Upper lobe of right lung (tissue), 1 donor: Measurements from ENCODE around the gene DPPA4. TPM values are rescaled to one million over a fixed set of nuclear protein-coding genes. Genes with fewer than 3 reads are reported as not detected.
"Not testable (repeated sequence)": the region's sequence is repeated elsewhere in the genome, so short reads cannot be mapped to it uniquely, and the experiment has no call there.

ENCODE experiments used
- ATAC-seq: fragments of 200-7000 bp; cut with Tn5 transposase; one replicate; pipeline ENCODE4 v1.9.1; 2020; ENCODE audit warnings: mild to moderate bottlenecking, moderate library complexity
- DNase-seq: peaks from one replicate; pipeline ENCODE4 v3.0.0-alpha.2; 2020
- H3K27ac ChIP-seq: fragments of 200-600 bp; one replicate; pipeline ENCODE4 v1.8.0; 2022
- H3K27me3 ChIP-seq: fragments of 200-600 bp; one replicate; pipeline ENCODE4 v1.8.0; 2022; ENCODE audit warnings: mild to moderate bottlenecking
- H3K36me3 ChIP-seq: fragments of 200-600 bp; one replicate; pipeline ENCODE4 v1.8.0; 2022
- H3K4me1 ChIP-seq: fragments of 200-600 bp; one replicate; pipeline ENCODE4 v1.8.0; 2022
- H3K4me3 ChIP-seq: fragments of 200-600 bp; one replicate; pipeline ENCODE4 v1.8.0; 2022; ENCODE audit warnings: mild to moderate bottlenecking
- H3K9me3 ChIP-seq: fragments of 200-600 bp; one replicate; pipeline ENCODE4 v1.8.0; 2022
- intact Hi-C: fragments of 100-400 bp; cut with DNase I; formaldehyde crosslinking; loops from one replicate; pipeline ENCODE4 v1.11.0; 2022
- long read RNA-seq: library from polyadenylated mRNA; unstranded; transcript quantifications from one replicate; pipeline ENCODE4 v2.0.0, GENCODE V29; 2021
- total RNA-seq: library from RNA; stranded (reverse); fragmentation: NEBNext Ultra II Directional; extraction: Animal tissue kit (Norgen Biotek cat#: 25700); gene quantifications from one replicate; pipeline ENCODE4 v1.2.1, GENCODE V29; 2021
- TF ChIP-seq, protein P1 (sequence below): fragments of 200-600 bp; IDR thresholded peaks from one replicate; pipeline ENCODE4 v1.8.0; 2022; ENCODE audit warnings: antibody characterized with exemption
- donor health status: DM: no; HTN: yes; CAD: no; lungs with severe emphysema.

The DPPA4 gene, protein sequence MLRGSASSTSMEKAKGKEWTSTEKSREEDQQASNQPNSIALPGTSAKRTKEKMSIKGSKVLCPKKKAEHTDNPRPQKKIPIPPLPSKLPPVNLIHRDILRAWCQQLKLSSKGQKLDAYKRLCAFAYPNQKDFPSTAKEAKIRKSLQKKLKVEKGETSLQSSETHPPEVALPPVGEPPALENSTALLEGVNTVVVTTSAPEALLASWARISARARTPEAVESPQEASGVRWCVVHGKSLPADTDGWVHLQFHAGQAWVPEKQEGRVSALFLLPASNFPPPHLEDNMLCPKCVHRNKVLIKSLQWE
- not detected for total RNA-seq
- long read RNA-seq = 0 reads

DNA sequence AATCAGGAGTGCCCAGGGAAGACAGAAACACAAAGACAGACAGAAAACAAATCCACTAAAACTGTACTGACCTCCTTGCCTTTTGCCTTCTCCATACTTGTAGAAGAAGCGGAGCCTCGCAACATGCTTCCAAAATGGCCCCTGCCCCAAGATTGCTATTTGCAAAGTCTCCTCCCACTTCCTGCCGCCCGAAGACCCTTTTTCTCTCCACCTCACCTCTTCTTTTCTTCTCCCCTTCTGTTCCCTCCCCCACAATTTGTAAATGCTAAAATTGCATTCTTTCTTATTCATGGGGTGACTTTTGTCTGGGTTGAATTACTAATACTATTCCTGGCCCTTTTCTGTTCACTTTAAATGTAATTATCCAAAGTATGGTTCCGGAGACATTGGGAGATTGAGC, at the start of gene DPPA4:
Gene DPPA4 (minus strand): TSS at position 154 of the 400 bp plus-strand sequence. CDS start 29 bp downstream, at position 125.
- Histone ChIP-seq H3K4me1 (no peaks in the 10 kb centered on the region), H3K27me3 (peaks cover 18% of the 10 kb centered on the region), H3K27ac (no peak within 1 kb of the TSS), H3K36me3 (no peaks in the 10 kb centered on the region), H3K4me3 (peak within 1 kb of the TSS; percentile 38), H3K9me3 (no peaks in the 10 kb centered on the region)
- no peak for DNase-seq
- intact Hi-C loops = no loop called here
- TF ChIP-seq, protein P1, sequence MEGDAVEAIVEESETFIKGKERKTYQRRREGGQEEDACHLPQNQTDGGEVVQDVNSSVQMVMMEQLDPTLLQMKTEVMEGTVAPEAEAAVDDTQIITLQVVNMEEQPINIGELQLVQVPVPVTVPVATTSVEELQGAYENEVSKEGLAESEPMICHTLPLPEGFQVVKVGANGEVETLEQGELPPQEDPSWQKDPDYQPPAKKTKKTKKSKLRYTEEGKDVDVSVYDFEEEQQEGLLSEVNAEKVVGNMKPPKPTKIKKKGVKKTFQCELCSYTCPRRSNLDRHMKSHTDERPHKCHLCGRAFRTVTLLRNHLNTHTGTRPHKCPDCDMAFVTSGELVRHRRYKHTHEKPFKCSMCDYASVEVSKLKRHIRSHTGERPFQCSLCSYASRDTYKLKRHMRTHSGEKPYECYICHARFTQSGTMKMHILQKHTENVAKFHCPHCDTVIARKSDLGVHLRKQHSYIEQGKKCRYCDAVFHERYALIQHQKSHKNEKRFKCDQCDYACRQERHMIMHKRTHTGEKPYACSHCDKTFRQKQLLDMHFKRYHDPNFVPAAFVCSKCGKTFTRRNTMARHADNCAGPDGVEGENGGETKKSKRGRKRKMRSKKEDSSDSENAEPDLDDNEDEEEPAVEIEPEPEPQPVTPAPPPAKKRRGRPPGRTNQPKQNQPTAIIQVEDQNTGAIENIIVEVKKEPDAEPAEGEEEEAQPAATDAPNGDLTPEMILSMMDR = no peak
- no peak for ATAC-seq

DNA sequence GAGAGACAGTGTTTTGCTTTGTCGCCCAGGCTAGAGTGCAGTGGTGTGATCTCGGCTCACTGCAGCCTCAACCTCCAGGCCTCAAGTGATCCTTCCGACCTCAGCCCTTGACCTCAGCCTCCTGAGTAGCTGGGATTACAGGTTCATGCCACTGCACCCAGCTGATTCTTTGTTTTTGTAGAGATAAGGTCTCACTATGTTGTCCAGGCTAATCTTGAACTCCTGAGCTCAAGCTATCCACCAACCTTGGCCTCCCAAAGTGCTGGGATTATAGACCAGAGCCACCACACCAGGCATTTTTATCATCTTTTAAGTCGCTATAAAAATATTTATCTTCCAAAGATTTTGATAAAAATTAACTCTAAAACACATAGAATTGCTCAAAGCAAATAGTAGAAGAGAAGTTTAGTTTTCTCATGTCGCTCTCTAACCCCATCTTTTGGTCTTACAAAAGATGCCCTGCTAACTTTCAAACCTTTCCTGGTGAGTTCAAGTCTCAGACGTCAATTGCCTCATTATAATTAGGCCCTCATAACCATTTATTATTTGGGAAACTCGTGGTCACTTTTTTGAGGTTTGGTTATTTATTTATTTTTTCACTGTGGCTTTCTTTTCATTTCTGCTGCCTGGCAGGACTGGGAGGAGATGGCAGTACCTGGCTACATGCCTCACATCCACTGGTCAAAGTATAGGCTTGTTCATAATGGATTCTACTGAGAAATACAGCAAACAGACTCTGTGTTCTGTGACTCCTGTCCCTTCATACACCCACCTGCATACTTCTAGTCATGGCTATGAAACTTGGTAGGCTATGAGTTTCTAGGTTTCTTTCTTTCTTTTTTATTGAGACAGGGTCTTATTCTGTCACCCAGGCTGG, 48.3 kb upstream of the DPPA4 start:
- no peak overlapping the region for H3K27ac ChIP-seq

DNA sequence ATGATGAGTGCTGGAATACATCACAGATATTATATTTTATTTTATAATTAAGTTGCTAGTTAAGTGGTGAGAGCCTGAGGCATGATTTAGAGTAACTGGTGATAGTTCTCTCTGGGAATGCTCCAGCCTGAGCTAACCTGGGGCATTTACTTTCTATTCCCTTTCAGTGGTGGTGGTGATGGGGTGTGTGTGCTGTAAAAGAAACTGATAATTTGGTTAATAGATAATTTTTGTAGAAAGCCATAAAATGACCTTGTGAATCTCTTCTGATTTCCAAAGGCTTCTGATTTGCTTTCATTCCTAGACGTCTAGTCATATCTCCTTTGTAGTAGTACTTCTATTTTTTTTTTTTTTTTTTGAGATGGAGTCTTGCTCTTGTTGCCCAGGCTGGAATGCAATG, 46.8 kb upstream of the DPPA4 start:
- no peaks in the 10 kb centered on the region for H3K9me3 ChIP-seq
- TF ChIP-seq, protein P1 = no peak
- ATAC-seq (no peak), DNase-seq (no peak)
- H3K4me1 ChIP-seq = no peaks in the 10 kb centered on the region
- H3K27ac ChIP-seq = no peak overlapping the region
- intact Hi-C loops = no loop called here
- no peaks in the 10 kb centered on the region for H3K36me3 ChIP-seq
- H3K4me3 ChIP-seq = no peak overlapping the region
- no peaks in the 10 kb centered on the region for H3K27me3 ChIP-seq

More for the DNA sequence above, 48.3 kb upstream of the DPPA4 start:
- no peaks in the 10 kb centered on the region for H3K9me3 ChIP-seq
- intact Hi-C loops = no loop called here
- H3K4me1 ChIP-seq = no peaks in the 10 kb centered on the region
- no peak overlapping the region for H3K4me3 ChIP-seq
- ATAC-seq (no peak), DNase-seq (no peak)
- H3K36me3 ChIP-seq = no peaks in the 10 kb centered on the region
- TF ChIP-seq, protein P1 = no peak
- H3K27me3 ChIP-seq = no peaks in the 10 kb centered on the region

DNA sequence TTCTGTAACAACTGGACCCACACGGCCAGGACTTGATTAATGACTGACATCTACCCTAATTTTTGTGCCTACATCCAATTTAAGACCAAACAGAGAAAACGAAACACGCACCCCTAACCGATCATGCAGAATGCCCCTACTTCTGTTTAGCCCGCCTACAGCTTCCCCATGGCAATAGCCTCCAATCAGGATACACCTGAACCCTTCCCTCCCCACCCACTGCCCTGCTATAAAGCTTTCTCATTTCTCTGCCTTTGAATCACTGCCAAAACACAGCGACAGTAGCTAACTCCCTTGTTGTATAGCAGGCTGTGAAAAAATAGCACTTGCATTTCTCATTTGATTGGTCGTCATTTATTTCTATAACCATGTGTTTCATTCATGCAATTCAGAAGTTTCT, 45.2 kb upstream of the DPPA4 start:
- DNase-seq = no peak
- Histone ChIP-seq H3K36me3 (no peaks in the 10 kb centered on the region), H3K4me1 (no peaks in the 10 kb centered on the region), H3K27me3 (no peaks in the 10 kb centered on the region), H3K27ac (no peak overlapping the region), H3K9me3 (no peaks in the 10 kb centered on the region), H3K4me3 (no peak overlapping the region)
- intact Hi-C loops = no loop called here
- TF ChIP-seq, protein P1 = no peak
- no peak for ATAC-seq

DNA sequence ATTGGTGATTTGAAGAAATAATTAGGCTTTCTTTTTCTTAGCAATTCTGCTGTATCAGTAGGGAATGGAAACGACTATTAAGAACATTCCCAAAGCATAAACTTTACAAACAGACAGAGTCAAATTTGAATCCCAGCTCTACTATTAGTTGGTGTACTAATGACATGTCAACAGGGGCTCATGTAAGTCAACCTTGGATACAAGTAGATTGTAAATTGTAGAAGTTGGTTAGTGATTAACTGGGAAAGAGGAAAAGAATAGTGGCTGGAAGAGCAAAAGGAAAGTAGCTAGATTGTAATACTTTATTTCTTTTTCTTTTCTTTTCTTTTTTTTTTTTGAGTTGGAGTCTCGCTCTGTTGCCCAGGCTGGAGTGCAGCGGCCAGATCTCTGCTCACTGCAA, 38.6 kb upstream of the DPPA4 start:
- H3K9me3 ChIP-seq = no peaks in the 10 kb centered on the region
- DNase-seq = no peak
- H3K36me3 ChIP-seq = no peaks in the 10 kb centered on the region
- TF ChIP-seq, protein P1 = no peak
- intact Hi-C loops = no loop called here
- no peak overlapping the region for H3K27ac ChIP-seq
- no peaks in the 10 kb centered on the region for H3K27me3 ChIP-seq
- no peak for ATAC-seq
- H3K4me1 ChIP-seq = no peaks in the 10 kb centered on the region
- no peak overlapping the region for H3K4me3 ChIP-seq

DNA sequence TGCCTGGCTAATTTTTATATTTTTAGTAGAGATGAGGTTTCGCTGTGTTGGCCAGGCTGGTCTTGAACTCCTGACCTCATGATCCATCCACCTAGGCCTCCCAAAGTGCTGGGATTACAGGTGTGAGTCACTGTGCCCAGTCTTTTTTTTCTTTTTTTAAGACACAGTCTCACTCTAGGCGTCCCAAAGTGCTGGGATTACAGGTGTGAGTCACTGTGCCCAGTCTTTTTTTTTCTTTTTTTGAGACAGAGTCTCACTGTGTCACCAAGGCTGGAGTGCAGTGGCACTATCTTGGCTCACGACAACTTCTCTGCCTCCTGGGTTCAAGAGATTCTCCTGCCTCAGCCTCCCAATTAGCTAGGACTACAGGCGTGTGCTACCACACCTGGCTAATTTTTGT, 37.1 kb upstream of the DPPA4 start:
- H3K27ac ChIP-seq, H3K4me3 ChIP-seq, intact Hi-C loops, H3K27me3 ChIP-seq, DNase-seq, H3K36me3 ChIP-seq, ATAC-seq, H3K9me3 ChIP-seq, H3K4me1 ChIP-seq: not testable (repeated sequence)
